OCI-LY1 (cell line): ENCODE results near the gene UBE2V1.
"Not testable (repeated sequence)": the region's sequence is repeated elsewhere in the genome, so short reads cannot be mapped to it uniquely, and the experiment has no call there.

Source experiments
- CTCF ChIP-seq: fragments of 200-600 bp; sonication (generic), shearing (Covaris generic); IDR thresholded peaks from 2 replicates; pipeline ENCODE4 v1.5.1; 2017; ENCODE audit warnings: mild to moderate bottlenecking, antibody characterized with exemption, low read length, moderate library complexity, mixed read lengths
- EZH2 ChIP-seq: fragments of 200-600 bp; sonication (generic), shearing (Covaris generic); IDR thresholded peaks from 2 replicates; pipeline ENCODE4 v1.8.0; 2017; ENCODE audit warnings: borderline replicate concordance, mixed run types, mild to moderate bottlenecking, antibody characterized with exemption, low read length, moderate library complexity, mixed read lengths

GRCh38 chr20:50135157-50135556 is 22.2 kb upstream of the UBE2V1 start:
- not testable (repeated sequence) for TF ChIP-seq CTCF, EZH2
